Fibroblast of mammary gland (primary cell): ENCODE measurements around the gene STAT4.

Experiments
- DNase-seq: peaks from one replicate; pipeline ENCODE4 v3.0.0-alpha.2; 2010; ENCODE audit warnings: low read depth
- H3K4me3 ChIP-seq: 2 replicates; pipeline ENCODE4 v1.5.1; 2011; ENCODE audit warnings: low read depth, mild to moderate bottlenecking, low read length, moderate library complexity; ENCODE audit not compliant: control insufficient read depth
- TF ChIP-seq, protein P1 (sequence below): conservative IDR thresholded peaks from 2 replicates; pipeline ENCODE4 v1.5.1; 2011; ENCODE audit warnings: low read depth, low read length, inconsistent platforms; ENCODE audit not compliant: control insufficient read depth, insufficient read depth

Gene STAT4

DNA sequence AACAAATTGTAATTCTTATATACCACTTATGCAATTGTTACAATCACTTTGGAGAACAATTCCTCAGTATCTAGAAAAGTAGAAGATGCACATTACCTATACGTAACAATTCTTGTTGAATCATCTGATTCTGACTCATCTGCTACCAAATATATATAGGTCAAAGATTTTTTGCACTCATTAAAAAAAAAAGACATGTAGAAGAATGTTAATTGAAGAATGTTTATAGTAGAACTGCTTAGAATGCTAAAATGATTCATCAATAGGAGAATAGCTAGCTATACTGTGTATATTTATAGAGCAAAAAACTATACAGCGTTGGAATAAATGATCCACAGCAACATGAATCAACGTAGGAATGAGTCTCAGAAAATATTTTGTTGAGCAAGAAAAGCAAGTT lies 107.4 kb downstream of the STAT4 start:
- H3K4me3 ChIP-seq, result no peak overlapping the region
- TF ChIP-seq, protein P1, sequence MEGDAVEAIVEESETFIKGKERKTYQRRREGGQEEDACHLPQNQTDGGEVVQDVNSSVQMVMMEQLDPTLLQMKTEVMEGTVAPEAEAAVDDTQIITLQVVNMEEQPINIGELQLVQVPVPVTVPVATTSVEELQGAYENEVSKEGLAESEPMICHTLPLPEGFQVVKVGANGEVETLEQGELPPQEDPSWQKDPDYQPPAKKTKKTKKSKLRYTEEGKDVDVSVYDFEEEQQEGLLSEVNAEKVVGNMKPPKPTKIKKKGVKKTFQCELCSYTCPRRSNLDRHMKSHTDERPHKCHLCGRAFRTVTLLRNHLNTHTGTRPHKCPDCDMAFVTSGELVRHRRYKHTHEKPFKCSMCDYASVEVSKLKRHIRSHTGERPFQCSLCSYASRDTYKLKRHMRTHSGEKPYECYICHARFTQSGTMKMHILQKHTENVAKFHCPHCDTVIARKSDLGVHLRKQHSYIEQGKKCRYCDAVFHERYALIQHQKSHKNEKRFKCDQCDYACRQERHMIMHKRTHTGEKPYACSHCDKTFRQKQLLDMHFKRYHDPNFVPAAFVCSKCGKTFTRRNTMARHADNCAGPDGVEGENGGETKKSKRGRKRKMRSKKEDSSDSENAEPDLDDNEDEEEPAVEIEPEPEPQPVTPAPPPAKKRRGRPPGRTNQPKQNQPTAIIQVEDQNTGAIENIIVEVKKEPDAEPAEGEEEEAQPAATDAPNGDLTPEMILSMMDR, result no peak
- DNase-seq, result peak; percentile 60

DNA sequence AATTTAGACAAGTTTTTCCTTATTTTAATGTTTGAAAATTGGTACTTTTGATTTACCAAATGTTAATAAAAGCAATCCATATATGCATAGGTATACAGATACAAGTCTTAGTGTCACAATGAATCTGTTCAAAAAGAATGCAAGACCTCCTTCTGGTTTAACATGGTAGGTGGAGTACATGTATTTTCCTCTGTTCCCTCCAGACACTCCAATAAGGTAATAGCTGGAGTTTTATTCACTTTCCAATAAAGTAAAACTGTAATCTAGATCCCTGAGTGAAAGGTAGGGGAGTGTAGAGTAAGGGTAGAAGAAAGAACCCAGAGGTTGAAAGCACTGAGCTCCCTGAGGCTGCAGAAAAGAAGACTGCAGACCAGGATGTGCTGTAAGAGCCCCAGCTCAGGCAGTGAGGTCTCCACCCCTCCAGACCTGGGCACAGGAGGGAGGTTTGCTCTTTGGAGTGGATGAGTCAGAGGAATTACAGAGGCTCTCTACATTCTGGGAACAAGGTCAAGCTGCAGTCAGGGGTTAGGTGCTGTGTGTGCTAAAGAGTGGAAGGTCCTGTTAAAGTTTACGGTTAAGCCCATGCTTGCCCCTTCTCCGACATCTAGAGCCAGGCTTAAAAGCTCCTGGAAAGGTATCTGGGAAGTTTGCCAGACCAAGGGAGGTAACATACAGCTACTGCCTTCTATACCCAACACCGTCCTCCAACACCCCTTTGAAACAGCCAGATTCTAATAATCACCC lies 109.2 kb downstream of the STAT4 start:
- peak; percentile 77 for DNase-seq
- H3K4me3 ChIP-seq, result no peak overlapping the region
- TF ChIP-seq, protein P1, result no peak

DNA sequence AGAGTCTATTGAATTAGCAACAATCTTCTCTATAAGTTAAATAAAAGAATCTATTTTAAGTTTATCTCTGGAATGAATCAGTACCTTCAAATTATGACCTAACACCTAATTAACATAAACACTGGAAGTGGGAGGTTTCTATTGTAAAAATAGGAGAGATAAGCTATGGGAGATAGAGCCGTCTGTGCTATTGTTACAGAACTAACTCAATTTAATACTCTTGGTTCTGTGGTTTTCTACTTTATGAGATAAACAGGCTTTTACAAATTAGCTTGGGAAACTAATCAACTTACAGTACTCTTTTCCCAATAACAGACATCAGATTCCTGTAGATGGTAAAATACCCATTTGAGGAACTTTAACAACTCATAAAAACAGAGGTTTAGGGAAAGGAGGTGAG lies 111.2 kb downstream of the STAT4 start:
- H3K4me3 ChIP-seq, result no peak overlapping the region
- TF ChIP-seq, protein P1, result no peak
- no peak for DNase-seq

DNA sequence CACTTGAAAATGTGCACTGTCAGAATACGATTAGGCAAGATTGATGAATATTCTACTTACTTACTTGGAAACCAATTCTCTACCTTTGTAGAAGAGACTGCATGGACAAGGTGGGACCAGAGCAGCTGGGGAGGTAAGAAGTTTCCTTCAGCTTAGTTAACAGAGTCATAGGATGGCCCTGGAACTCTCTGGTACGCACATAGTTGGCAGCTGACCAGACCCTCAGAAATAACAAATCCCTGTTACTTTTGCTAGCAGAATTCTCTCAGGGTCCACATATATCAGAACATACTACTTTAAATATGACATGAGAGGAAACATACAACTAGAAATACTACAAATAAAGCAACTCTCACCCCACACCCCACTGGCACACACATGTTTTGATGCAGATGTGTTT lies 112.1 kb downstream of the STAT4 start:
- no peak overlapping the region for H3K4me3 ChIP-seq
- TF ChIP-seq, protein P1, result no peak
- DNase-seq, result no peak

DNA sequence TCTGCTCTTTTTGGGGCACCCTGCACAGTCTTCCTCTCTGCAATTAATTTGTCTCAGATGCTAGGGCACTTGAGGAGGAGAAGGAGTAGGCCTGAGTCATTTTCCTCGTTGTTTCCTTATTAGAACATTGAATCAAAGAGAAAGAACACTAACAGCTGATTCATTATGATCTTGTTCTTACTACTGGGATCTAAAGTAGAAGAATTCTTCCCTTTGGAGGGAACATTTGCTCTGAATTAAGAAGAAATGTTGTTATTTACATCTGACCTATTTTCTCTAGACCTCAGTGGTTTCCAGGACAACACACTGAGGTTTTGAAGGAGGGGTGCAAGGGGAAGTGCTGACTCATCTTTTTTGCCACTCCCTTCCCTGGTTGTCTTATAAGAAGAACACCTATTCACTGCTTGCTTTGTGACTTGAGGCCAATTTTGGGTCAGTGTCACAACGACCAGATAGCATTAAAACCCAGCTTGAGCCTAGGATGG lies 112.5 kb downstream of the STAT4 start:
- H3K4me3 ChIP-seq, result no peak overlapping the region
- DNase-seq, result peak; percentile 96
- TF ChIP-seq, protein P1, result no peak

DNA sequence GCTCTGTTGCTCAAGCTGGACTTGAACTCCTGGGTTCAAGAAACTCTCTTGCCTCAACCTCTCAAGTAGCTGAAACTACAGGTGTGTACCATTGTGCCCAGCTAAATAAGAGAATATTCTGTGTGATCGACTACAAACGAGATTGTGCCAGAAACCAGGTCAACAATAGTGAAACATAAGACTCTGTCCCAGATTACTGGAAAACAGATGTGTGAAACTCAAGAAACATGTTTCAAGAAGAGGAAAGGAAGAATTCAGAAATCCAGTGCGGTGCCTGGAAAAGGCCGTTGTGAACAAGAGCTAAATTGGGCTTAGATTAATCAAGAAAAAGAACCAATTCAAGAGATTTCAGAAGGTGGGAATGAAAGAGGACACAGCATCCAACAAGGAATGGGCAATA lies 113.4 kb downstream of the STAT4 start:
- peak; percentile 48 for DNase-seq
- H3K4me3 ChIP-seq, result no peak overlapping the region
- TF ChIP-seq, protein P1, result no peak
